Measurements from ENCODE around the gene WDR20. TPM values are rescaled to one million over a fixed set of nuclear protein-coding genes. Genes with fewer than 3 reads are reported as not detected.

WDR20 gene
- total and polyA plus RNA-seq, 2 donors (not counting 1 experiment from before 2014, with no cell fraction given), result 12.4 to 64.0 TPM

DNA sequence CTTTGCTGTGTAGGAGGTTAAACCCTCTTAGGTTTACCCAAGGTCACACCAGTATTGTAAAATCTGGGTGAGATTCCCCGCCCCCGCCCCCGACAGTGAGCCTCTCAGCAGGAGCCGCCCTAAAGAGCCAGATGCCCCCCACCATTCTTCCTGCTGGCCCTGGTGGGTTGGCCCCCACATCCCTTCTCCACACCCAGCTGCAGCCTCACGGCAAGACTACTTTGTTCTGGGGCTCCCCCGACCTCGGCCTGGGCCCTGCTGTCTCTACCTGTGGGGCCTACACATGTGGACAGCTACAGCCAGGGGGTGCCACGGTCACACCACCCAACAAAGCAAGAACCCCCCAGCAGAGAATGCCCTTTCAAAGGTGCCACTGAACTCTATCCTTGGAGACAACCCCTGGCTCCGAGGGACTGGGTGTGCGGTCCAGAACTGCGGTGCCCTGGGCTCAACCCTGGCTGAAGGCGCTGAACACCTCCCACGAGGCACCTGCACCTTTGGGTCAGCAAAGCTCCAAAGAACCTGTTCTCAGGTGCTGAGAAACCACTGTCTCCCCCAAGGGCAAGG lies 82.4 kb downstream of the WDR20 start:
- Mint-ChIP-seq H3K4me3 (no peak overlapping the region), H3K4me1 (peaks cover 18% of the 10 kb centered on the region), H3K27me3 (no peaks in the 10 kb centered on the region), H3K27ac (no peak overlapping the region), H3K9me3 (ENCODE audit: insufficient read depth) (no peaks in the 10 kb centered on the region)
- Histone ChIP-seq H3K79me2 (ENCODE audit: control insufficient read depth, insufficient read depth, low read length) (peaks cover 7% of the 10 kb centered on the region), H3K9ac (ENCODE audit: low read length) (no peak overlapping the region), H3K9me3 (ENCODE audit: control extremely low read depth in 1 of 3, control insufficient read depth in 2 of 3, insufficient read depth in 1 of 3, low read length in 2 of 3) (peaks cover 0 to 4% (median 0%) of the 10 kb centered on the region in 3 donors), H3K4me2 (replicated peaks; ENCODE audit: low read depth, low read length, poor library complexity, severe bottlenecking) (no peak overlapping the region), H2AFZ (ENCODE audit: insufficient read depth, low read depth, low read length, poor library complexity, severe bottlenecking) (no peak overlapping the region), H3K4me3 (ENCODE audit: control extremely low read depth in 1 of 5, extremely low read depth in 1 of 5, insufficient read depth in 1 of 5, low read depth in 2 of 5, low read length in 4 of 5) (no peak overlapping the region), H3K4me1 (ENCODE audit: control insufficient read depth in 2 of 2, insufficient read depth in 2 of 2, low read length in 2 of 2) (peaks cover 7 to 23% of the 10 kb centered on the region in 2 donors), H3K27ac (ENCODE audit: low read length in 2 of 2) (no peak overlapping the region), H4K20me1 (ENCODE audit: control insufficient read depth, insufficient read depth, low read length, poor library complexity, severe bottlenecking) (peaks cover 53% of the 10 kb centered on the region), H3K36me3 (replicated peaks in 1 of 2; ENCODE audit: control extremely low read depth in 1 of 2, control insufficient read depth in 1 of 2, extremely low read depth in 1 of 2, insufficient read depth in 2 of 2, low read length in 1 of 2) (peaks cover 0 to 8% of the 10 kb centered on the region in 2 experiments), H3K27me3 (replicated peaks in 1 of 4; ENCODE audit: control extremely low read depth in 1 of 4, control insufficient read depth in 3 of 4, insufficient read depth in 4 of 4, low read length in 3 of 4) (no peaks in the 10 kb centered on the region)
- 95% methylated on average over 11 of the region's 13 CpGs for WGBS (ENCODE audit: insufficient coverage)
- ChIA-PET CTCF (interaction anchor here (1.3 kb wide), 1 partner anchor 16 kb away, joined by 3 read pairs; no protein-coding TSS in a partner anchor), POLR2A (no interaction called here)
- TF ChIP-seq, protein P1, sequence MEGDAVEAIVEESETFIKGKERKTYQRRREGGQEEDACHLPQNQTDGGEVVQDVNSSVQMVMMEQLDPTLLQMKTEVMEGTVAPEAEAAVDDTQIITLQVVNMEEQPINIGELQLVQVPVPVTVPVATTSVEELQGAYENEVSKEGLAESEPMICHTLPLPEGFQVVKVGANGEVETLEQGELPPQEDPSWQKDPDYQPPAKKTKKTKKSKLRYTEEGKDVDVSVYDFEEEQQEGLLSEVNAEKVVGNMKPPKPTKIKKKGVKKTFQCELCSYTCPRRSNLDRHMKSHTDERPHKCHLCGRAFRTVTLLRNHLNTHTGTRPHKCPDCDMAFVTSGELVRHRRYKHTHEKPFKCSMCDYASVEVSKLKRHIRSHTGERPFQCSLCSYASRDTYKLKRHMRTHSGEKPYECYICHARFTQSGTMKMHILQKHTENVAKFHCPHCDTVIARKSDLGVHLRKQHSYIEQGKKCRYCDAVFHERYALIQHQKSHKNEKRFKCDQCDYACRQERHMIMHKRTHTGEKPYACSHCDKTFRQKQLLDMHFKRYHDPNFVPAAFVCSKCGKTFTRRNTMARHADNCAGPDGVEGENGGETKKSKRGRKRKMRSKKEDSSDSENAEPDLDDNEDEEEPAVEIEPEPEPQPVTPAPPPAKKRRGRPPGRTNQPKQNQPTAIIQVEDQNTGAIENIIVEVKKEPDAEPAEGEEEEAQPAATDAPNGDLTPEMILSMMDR (IDR thresholded peaks at IDR 0.05), result no peak
- TF ChIP-seq EZH2 (IDR thresholded peaks at IDR 0.05; ENCODE audit: borderline replicate concordance, insufficient read depth, low read depth, low read length, poor library complexity, severe bottlenecking), result no peak
- no peak for DNase-seq
- no peak for ATAC-seq (ENCODE audit: low read depth)
- intact Hi-C loops (cut with micrococcal nuclease), result no loop called here

DNA sequence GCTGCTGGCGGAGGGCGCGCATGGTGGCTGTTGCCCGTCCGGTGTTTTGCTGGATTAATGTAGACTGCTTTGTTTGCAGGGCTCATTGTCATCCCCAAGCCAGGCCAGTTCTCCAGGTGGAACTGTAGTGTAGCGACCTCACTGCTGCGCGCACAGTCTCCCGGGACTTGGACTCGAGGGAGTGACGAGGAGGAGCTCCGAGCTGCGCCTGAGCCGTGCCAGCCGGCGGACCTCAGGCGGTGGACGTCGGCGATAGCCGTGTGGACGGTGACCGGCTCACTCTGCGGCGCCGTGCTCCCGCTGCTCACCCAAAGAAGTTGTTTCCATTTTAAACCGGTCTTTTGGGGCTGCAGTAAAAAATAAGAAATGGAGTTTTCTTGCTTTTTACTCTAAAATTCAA lies 83.1 kb downstream of the WDR20 start:
- no peak for ATAC-seq (ENCODE audit: low read depth)
- POLR2A ChIA-PET, result no interaction called here
- H3K4me3 Mint-ChIP-seq, result no peak overlapping the region
- H3K4me3 ChIP-seq (ENCODE audit: control extremely low read depth in 1 of 5, extremely low read depth in 1 of 5, insufficient read depth in 1 of 5, low read depth in 2 of 5, low read length in 4 of 5), result no peak overlapping the region
- TF ChIP-seq EZH2 (IDR thresholded peaks at IDR 0.05; ENCODE audit: borderline replicate concordance, insufficient read depth, low read depth, low read length, poor library complexity, severe bottlenecking), result no peak
- TF ChIP-seq, protein P1 (IDR thresholded peaks at IDR 0.05), result no peak
- H4K20me1 ChIP-seq (ENCODE audit: control insufficient read depth, insufficient read depth, low read length, poor library complexity, severe bottlenecking), result peaks cover 47% of the 10 kb centered on the region
- peaks cover 0 to 4% (median 0%) of the 10 kb centered on the region in 3 donors for H3K9me3 ChIP-seq (ENCODE audit: control extremely low read depth in 1 of 3, control insufficient read depth in 2 of 3, insufficient read depth in 1 of 3, low read length in 2 of 3)
- no peak overlapping the region for H3K9ac ChIP-seq (ENCODE audit: low read length)
- no peaks in the 10 kb centered on the region for H3K27me3 Mint-ChIP-seq
- WGBS (ENCODE audit: insufficient coverage), result 98% methylated on average over 20 of the region's 28 CpGs
- H3K4me1 ChIP-seq (ENCODE audit: control insufficient read depth in 2 of 2, insufficient read depth in 2 of 2, low read length in 2 of 2), result peaks cover 7 to 23% of the 10 kb centered on the region in 2 donors
- H3K4me2 ChIP-seq (replicated peaks; ENCODE audit: low read depth, low read length, poor library complexity, severe bottlenecking), result no peak overlapping the region
- H3K27me3 ChIP-seq (replicated peaks in 1 of 4; ENCODE audit: control extremely low read depth in 1 of 4, control insufficient read depth in 3 of 4, insufficient read depth in 4 of 4, low read length in 3 of 4), result no peaks in the 10 kb centered on the region
- DNase-seq, result no peak
- H3K4me1 Mint-ChIP-seq, result peaks cover 18% of the 10 kb centered on the region
- peaks cover 0 to 4% of the 10 kb centered on the region in 2 experiments for H3K36me3 ChIP-seq (replicated peaks in 1 of 2; ENCODE audit: control extremely low read depth in 1 of 2, control insufficient read depth in 1 of 2, extremely low read depth in 1 of 2, insufficient read depth in 2 of 2, low read length in 1 of 2)
- intact Hi-C loops (cut with micrococcal nuclease), result no loop called here
- CTCF ChIA-PET, result no interaction called here
- no peak overlapping the region for H3K27ac ChIP-seq (ENCODE audit: low read length in 2 of 2)
- H3K27ac Mint-ChIP-seq, result no peak overlapping the region
- H2AFZ ChIP-seq (ENCODE audit: insufficient read depth, low read depth, low read length, poor library complexity, severe bottlenecking), result no peak overlapping the region
- peaks cover 7% of the 10 kb centered on the region for H3K79me2 ChIP-seq (ENCODE audit: control insufficient read depth, insufficient read depth, low read length)
- no peaks in the 10 kb centered on the region for H3K9me3 Mint-ChIP-seq (ENCODE audit: insufficient read depth)
